GM21381 (cell line): ENCODE data around the gene ACADVL.
A peak's percentile ranks its signal among the peaks of the same experiment; 100 is the strongest.
"Not testable (repeated sequence)": the region's sequence is repeated elsewhere in the genome, so short reads cannot be mapped to it uniquely, and the experiment has no call there.

Source experiments
- ATAC-seq: cut with Tn5 transposase; IDR thresholded peaks from one replicate; pipeline ENCODE4 v1.9.1; 2021; ENCODE audit warnings: mild to moderate bottlenecking, moderate library complexity; ENCODE audit not compliant: unreplicated experiment

ACADVL gene

GRCh38 chr17:7219812-7220592 is at the start of gene ACADVL, which contains the start of gene DLG4:
ACADVL (plus strand) TSS chr17:7219938; CDS start chr17:7219985, 47 bp downstream.
DLG4 (minus strand) TSS chr17:7219836.
- peak; percentile 51 for ATAC-seq

- not testable (repeated sequence) for ATAC-seq
Measured at GRCh38 chr17:7172522-7173191, 47.1 kb upstream of the ACADVL start.

- no peak for ATAC-seq
Measured at GRCh38 chr17:7173687-7174602, 45.8 kb upstream of the ACADVL start.

- ATAC-seq = no peak
Measured at GRCh38 chr17:7174603-7175326, 45.0 kb upstream of the ACADVL start.

- ATAC-seq = no peak
Measured at GRCh38 chr17:7175330-7175733, 44.4 kb upstream of the ACADVL start.

- ATAC-seq = no peak
Measured at GRCh38 chr17:7176107-7176840, 43.5 kb upstream of the ACADVL start.

GRCh38 chr17:7176841-7177190 is 42.9 kb upstream of the ACADVL start:
- ATAC-seq = no peak

GRCh38 chr17:7177191-7177953 is 42.4 kb upstream of the ACADVL start:
- ATAC-seq = no peak

GRCh38 chr17:7177954-7178477 is 41.7 kb upstream of the ACADVL start:
- ATAC-seq = no peak

GRCh38 chr17:7178973-7179316 is 40.8 kb upstream of the ACADVL start:
- ATAC-seq = no peak

GRCh38 chr17:7179317-7180254 is 40.2 kb upstream of the ACADVL start, which contains the start of gene ASGR1:
ASGR1 (minus strand) TSS chr17:7179370; CDS start chr17:7178563, 807 bp downstream.
- no peak for ATAC-seq

GRCh38 chr17:7182101-7182500 is 37.6 kb upstream of the ACADVL start:
- not testable (repeated sequence) for ATAC-seq

- no peak for ATAC-seq
Measured at GRCh38 chr17:7183433-7184090, 36.2 kb upstream of the ACADVL start.

GRCh38 chr17:7184091-7184488 is 35.6 kb upstream of the ACADVL start:
- ATAC-seq = no peak

GRCh38 chr17:7184647-7185046 is 35.1 kb upstream of the ACADVL start:
- no peak for ATAC-seq

GRCh38 chr17:7186241-7186640 is 33.5 kb upstream of the ACADVL start:
- ATAC-seq = no peak

- ATAC-seq = no peak
Measured at GRCh38 chr17:7190276-7190917, 29.3 kb upstream of the ACADVL start.
